HG03575 (cell line): Measurements from ENCODE around the gene ZNF516.

Source experiments
- ATAC-seq: cut with Tn5 transposase; IDR thresholded peaks from one replicate; pipeline ENCODE4 v1.9.1; 2021; ENCODE audit not compliant: unreplicated experiment, insufficient number of reproducible peaks, low FRiP score; ENCODE audit errors: extremely low read depth

ZNF516 gene

GRCh38 chr18:76460482-76460881 lies 34.6 kb downstream of the ZNF516 start:
- ATAC-seq = no peak

- no peak for ATAC-seq
These were observed 35.2 kb downstream of the ZNF516 start for GRCh38 chr18:76459687-76460350.

DNA sequence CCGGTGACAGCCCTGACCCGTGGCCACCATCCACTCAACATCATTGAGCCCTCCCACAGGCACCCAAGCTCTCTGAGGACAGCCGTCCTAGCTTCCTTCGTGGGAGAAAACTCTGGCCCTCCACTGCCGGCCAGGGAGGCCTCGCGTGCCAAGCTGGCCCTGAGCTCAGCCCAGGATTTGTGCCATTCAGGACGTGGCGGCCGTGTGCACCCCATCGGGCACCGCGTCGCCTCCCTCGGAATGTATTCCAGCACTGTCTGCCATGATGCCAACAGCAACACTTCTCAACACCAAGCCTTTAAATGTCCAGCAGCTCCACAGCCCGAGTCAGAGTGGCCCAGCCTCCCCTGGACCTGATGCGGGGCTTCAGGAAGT lies 35.7 kb downstream of the ZNF516 start:
- ATAC-seq = no peak

DNA sequence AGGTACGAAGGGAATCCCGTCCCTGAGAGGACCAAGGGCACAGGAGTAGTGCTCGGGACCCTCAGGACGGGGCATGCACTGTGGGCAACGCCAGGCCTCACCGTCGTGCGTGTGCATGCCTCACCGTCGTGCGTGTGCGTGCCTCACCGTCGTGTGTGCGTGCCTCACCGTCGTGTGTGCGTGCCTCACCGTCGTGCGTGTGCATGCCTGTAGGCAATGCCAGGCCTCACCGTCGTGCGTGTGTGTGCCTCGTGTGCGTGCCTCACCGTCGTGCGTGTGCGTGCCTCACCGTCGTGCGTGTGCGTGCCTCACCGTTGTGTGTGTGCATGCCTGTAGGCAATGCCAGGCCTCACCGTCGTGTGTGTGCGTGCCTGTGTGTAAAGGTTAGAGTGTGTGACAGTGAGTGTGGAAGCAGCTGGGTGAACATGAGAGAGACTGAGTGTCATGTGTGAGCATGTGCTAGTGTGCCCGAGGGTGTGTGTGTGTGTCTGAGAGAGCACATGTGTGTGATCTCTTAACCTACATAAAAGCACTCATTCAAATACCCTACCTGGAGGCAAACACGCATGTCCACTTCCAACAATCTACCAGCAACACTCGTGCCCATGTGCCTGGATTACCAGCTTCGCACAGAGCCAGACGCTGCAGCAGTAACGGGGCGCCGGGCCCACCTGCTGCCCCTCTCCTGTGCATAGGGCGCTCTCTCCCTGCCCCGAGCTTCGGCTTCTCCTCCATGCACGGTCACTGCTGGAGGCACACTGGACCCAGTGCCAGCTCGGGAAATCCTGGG lies 36.3 kb downstream of the ZNF516 start:
- ATAC-seq = no peak

DNA sequence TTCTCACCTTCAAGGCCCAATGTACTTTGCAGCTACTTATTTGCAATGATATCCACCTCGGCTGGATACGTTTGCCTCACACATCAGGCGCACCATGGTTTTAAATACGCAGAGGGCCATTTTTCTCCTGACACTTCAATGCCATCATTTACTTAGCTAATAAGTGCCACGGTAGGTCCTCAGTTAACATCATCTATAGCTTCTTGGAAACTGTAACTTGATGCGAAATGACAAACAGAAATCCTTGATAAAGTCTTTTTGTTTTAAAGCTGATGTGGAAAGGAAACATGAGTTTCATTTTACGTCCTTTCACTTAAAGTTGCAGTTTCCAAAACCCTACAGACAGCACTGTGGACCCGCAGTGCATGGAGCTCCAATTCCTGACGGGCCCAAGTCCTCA lies 37.1 kb downstream of the ZNF516 start:
- no peak for ATAC-seq

DNA sequence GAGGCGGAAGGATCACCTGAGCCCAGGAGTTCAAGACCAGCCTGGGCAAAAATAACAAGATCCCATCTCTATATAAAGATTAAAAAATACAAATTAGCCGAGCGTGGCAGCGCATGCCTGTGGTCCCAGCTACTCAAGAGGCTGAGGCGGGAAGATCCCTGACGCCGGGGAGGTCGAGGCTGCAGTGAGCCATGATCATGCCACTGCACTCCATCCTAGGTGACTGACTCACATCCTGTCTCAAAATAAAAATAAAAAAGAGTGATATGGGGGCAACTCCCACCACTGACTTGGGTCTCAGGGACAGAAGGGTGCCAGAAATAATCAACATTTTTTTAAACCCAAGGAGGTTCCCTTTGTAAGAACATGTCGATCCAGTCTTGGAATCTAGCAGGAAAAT lies 37.6 kb downstream of the ZNF516 start:
- ATAC-seq = no peak

DNA sequence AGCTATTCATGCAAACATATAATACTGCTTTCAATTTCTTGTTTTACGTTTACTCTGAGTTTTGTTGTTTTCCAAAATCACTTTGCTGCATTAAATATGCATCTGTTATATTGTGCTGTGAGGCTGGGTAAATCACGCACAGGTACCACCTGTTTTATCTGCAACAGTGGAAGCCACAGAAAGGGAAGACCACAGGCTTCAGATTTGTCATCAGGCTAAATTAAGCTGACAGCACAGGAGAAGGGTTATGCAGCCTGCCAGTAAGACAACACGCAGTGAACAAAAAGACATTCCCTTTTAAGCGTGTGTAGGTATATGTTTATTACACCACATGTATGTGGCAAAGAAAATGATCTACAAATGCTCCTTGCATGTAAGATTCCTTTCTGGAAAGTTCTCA lies 38.2 kb downstream of the ZNF516 start:
- ATAC-seq = no peak

- ATAC-seq = no peak
These were observed 38.9 kb downstream of the ZNF516 start for GRCh38 chr18:76456018-76456750.

DNA sequence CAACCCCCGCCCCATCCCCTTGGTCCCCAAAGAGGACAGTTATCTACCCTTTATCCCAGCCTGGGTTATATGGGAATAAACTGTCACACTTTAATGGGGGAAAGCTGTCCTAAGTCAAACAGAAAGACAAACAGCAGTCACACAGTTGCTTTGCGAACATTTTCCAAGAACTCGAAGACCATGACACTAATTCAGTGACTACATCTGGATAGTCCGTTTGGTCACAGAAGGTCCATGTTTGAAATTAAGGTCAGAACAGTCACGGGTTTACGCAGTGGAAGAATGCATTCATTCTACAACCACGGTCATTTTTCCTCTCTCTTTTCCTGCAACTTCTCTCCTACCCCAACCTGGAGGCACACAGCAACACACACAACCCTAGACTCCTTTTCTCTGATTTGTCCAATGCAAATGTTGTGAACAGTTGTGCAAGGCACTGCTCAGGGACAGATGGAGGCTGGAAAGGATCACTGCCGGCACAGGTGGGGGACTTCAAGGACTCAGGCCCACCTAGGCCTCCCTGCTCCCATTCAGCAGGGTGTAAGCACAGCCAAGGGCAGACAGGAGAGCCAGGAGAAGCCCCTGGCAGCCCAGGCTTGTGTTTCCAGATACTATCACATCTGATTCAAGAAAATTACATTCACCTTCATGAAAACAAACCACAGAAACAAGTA lies 39.9 kb downstream of the ZNF516 start:
- ATAC-seq = no peak

GRCh38 chr18:76454418-76454817 lies 40.6 kb downstream of the ZNF516 start:
- no peak for ATAC-seq

- no peak for ATAC-seq
These were observed 41.1 kb downstream of the ZNF516 start for GRCh38 chr18:76453932-76454331.

DNA sequence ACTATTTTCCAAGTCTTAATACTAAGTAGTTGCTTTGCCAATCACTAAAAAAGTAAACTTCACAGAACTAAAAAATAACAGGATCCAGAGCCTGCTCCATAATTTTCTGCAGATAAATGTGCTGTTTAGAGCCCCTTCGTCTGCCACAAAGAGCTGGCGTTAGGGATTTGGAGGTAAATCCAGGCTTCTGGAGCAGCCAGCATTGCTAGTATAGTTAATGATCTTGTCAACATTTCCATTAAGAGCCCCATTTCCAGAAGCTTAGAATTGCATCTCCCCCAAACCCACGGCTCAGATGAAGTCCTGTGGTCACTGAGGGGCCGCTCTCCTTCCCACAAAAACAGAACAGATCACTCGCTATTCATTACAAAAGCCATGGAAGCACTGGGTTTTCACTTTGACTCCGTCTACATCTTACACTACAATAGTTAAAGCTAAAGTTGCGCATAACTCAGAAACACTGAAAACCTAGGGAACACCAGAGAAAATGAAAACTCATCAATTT lies 41.9 kb downstream of the ZNF516 start:
- ATAC-seq = no peak

- ATAC-seq = no peak
These were observed 42.7 kb downstream of the ZNF516 start for GRCh38 chr18:76452357-76452756.

- ATAC-seq = no peak
These were observed 43.4 kb downstream of the ZNF516 start for GRCh38 chr18:76451396-76452331.

- ATAC-seq = no peak
These were observed 44.3 kb downstream of the ZNF516 start for GRCh38 chr18:76450452-76451395.

GRCh38 chr18:76449111-76449453 lies 46.0 kb downstream of the ZNF516 start:
- no peak for ATAC-seq

DNA sequence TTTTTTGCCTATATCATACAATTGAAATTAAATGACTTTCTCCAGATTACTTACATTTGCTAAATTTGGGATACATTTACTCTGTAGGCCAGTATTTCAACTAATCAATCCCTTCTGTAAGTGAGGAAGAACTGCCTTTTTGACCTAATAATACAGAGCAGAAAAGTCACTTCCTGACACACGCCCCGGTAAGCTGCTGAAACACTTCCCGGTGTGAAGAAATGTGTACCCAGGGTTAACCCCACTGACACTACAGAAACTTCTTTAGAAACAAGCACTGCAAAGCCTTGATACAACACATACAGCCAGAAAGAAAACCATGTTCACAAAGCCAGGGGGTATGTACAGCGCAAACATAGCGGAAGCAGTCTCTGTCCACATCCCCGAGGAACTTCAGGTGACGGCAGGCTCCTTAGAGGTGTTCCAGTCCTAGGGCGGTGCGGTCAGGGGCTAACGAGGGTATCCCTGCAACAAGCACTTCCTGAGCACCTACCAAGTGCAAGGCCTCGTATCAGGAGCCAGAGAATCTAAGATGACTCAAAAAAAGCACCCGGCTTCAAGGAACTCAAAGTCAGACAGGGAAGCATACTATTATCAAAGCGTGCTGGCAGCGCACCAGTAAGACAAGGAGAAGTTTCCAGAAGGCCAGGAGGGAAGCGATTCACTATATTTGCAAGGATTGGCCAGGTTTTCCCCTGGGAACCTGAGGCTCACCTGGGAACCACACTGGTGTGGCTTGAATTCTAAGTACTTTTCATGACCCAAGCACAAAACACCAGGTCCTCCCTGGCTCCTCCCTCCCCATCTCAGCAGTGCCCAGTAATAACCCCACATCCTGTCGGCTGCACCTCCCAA lies 46.6 kb downstream of the ZNF516 start:
- ATAC-seq = no peak
